NT2/D1 (cell line): ENCODE data around the gene IFIH1.

ENCODE experiments used
- YY1 ChIP-seq: IDR thresholded peaks from 2 replicates; pipeline ENCODE4 v1.6.1; 2011; ENCODE audit not compliant: insufficient read length, insufficient read depth
- ZNF274 ChIP-seq: IDR thresholded peaks from 2 replicates; pipeline ENCODE4 v1.6.1; 2011; ENCODE audit warnings: mild to moderate bottlenecking, low read depth, low read length

- TF ChIP-seq YY1 (no peak), ZNF274 (no peak)
Observed at GRCh38 chr2:162217598-162217997, 100.9 kb downstream of the IFIH1 start.
